Measurements from ENCODE around the gene NUDCD3. TPM values are rescaled to one million over a fixed set of nuclear protein-coding genes. Genes with fewer than 3 reads are reported as not detected.
A peak's percentile ranks its signal among the peaks of the same experiment; 100 is the strongest.

Gene NUDCD3
- total RNA-seq, 1 donor from 2014 or later, result 86.8 TPM

- Histone ChIP-seq H3K4me3 (ENCODE audit: insufficient read depth, low read depth, low read length) (no peak overlapping the region), H2AFZ (ENCODE audit: low read depth, low read length) (no peak overlapping the region), H3K9ac (ENCODE audit: low read length) (no peak overlapping the region), H3K4me2 (ENCODE audit: low read length) (no peak overlapping the region), H3K36me3 (ENCODE audit: insufficient read depth, low read length) (no peaks in the 10 kb centered on the region), H4K20me1 (ENCODE audit: insufficient read depth, low read length) (no peaks in the 10 kb centered on the region), H3K27me3 (ENCODE audit: insufficient read depth, low read length) (peaks cover 5% of the 10 kb centered on the region), H3K4me1 (ENCODE audit: insufficient read depth, low read length) (peaks cover 8% of the 10 kb centered on the region), H3K79me2 (ENCODE audit: insufficient read depth, low read length) (no peaks in the 10 kb centered on the region), H3K9me3 (ENCODE audit: insufficient read depth, low read depth, low read length) (no peaks in the 10 kb centered on the region), H3K27ac (ENCODE audit: low read depth, low read length) (no peak overlapping the region)
- FAIRE-seq (no peak), DNase-seq (ENCODE audit: low read depth) (no peak)
- Mint-ChIP-seq H3K4me1 (ENCODE audit: low read depth, unreplicated experiment) (no peaks in the 10 kb centered on the region), H3K27ac (ENCODE audit: unreplicated experiment) (no peak overlapping the region), H3K4me3 (ENCODE audit: unreplicated experiment) (no peak overlapping the region), H3K27me3 (ENCODE audit: low read depth, unreplicated experiment) (peaks cover 44% of the 10 kb centered on the region), H3K36me3 (ENCODE audit: low read depth, unreplicated experiment) (no peaks in the 10 kb centered on the region), H3K9me3 (ENCODE audit: unreplicated experiment) (no peaks in the 10 kb centered on the region)
- TF ChIP-seq EZH2 (IDR thresholded peaks at IDR 0.05; ENCODE audit: insufficient read depth, low read length) (no peak), CTCF (IDR thresholded peaks at IDR 0.05; ENCODE audit: insufficient read depth, low read depth, low read length) (no peak)
Measured at GRCh38 chr7:44335184-44335583, 155.3 kb downstream of the NUDCD3 start.

GRCh38 chr7:44334734-44335097 is 155.7 kb downstream of the NUDCD3 start:
- H3K36me3 ChIP-seq (ENCODE audit: insufficient read depth, low read length), result no peaks in the 10 kb centered on the region
- H3K27me3 ChIP-seq (ENCODE audit: insufficient read depth, low read length), result peaks cover 5% of the 10 kb centered on the region
- no peaks in the 10 kb centered on the region for H3K9me3 Mint-ChIP-seq (ENCODE audit: unreplicated experiment)
- peaks cover 44% of the 10 kb centered on the region for H3K27me3 Mint-ChIP-seq (ENCODE audit: low read depth, unreplicated experiment)
- H3K4me3 Mint-ChIP-seq (ENCODE audit: unreplicated experiment), result no peak overlapping the region
- H3K4me1 ChIP-seq (ENCODE audit: insufficient read depth, low read length), result peaks cover 8% of the 10 kb centered on the region
- TF ChIP-seq EZH2 (IDR thresholded peaks at IDR 0.05; ENCODE audit: insufficient read depth, low read length) (no peak), CTCF (IDR thresholded peaks at IDR 0.05; ENCODE audit: insufficient read depth, low read depth, low read length) (no peak)
- H3K79me2 ChIP-seq (ENCODE audit: insufficient read depth, low read length), result no peaks in the 10 kb centered on the region
- no peaks in the 10 kb centered on the region for H3K9me3 ChIP-seq (ENCODE audit: insufficient read depth, low read depth, low read length)
- H2AFZ ChIP-seq (ENCODE audit: low read depth, low read length), result no peak overlapping the region
- no peaks in the 10 kb centered on the region for H3K4me1 Mint-ChIP-seq (ENCODE audit: low read depth, unreplicated experiment)
- DNase-seq (ENCODE audit: low read depth) (no peak), FAIRE-seq (no peak)
- H4K20me1 ChIP-seq (ENCODE audit: insufficient read depth, low read length), result no peaks in the 10 kb centered on the region
- no peak overlapping the region for H3K27ac Mint-ChIP-seq (ENCODE audit: unreplicated experiment)
- no peak overlapping the region for H3K4me2 ChIP-seq (ENCODE audit: low read length)
- no peaks in the 10 kb centered on the region for H3K36me3 Mint-ChIP-seq (ENCODE audit: low read depth, unreplicated experiment)
- H3K9ac ChIP-seq (ENCODE audit: low read length), result no peak overlapping the region
- H3K27ac ChIP-seq (ENCODE audit: low read depth, low read length), result no peak overlapping the region
- H3K4me3 ChIP-seq (ENCODE audit: insufficient read depth, low read depth, low read length), result no peak overlapping the region

- Mint-ChIP-seq H3K27ac (ENCODE audit: unreplicated experiment) (no peak overlapping the region), H3K4me1 (ENCODE audit: low read depth, unreplicated experiment) (no peaks in the 10 kb centered on the region), H3K4me3 (ENCODE audit: unreplicated experiment) (no peak overlapping the region), H3K36me3 (ENCODE audit: low read depth, unreplicated experiment) (no peaks in the 10 kb centered on the region), H3K27me3 (ENCODE audit: low read depth, unreplicated experiment) (peaks cover 46% of the 10 kb centered on the region), H3K9me3 (ENCODE audit: unreplicated experiment) (no peaks in the 10 kb centered on the region)
- peaks cover 5% of the 10 kb centered on the region for H3K27me3 ChIP-seq (ENCODE audit: insufficient read depth, low read length)
- peaks cover 8% of the 10 kb centered on the region for H3K4me1 ChIP-seq (ENCODE audit: insufficient read depth, low read length)
- H2AFZ ChIP-seq (ENCODE audit: low read depth, low read length), result no peak overlapping the region
- H3K9me3 ChIP-seq (ENCODE audit: insufficient read depth, low read depth, low read length), result no peaks in the 10 kb centered on the region
- H3K27ac ChIP-seq (ENCODE audit: low read depth, low read length), result no peak overlapping the region
- no peak for FAIRE-seq
- TF ChIP-seq EZH2 (IDR thresholded peaks at IDR 0.05; ENCODE audit: insufficient read depth, low read length) (no peak), CTCF (IDR thresholded peaks at IDR 0.05; ENCODE audit: insufficient read depth, low read depth, low read length) (no peak)
- H3K4me2 ChIP-seq (ENCODE audit: low read length), result peak overlapping the region; percentile 36
- H3K9ac ChIP-seq (ENCODE audit: low read length), result no peak overlapping the region
- H3K4me3 ChIP-seq (ENCODE audit: insufficient read depth, low read depth, low read length), result no peak overlapping the region
- no peaks in the 10 kb centered on the region for H3K36me3 ChIP-seq (ENCODE audit: insufficient read depth, low read length)
- no peak for DNase-seq (ENCODE audit: low read depth)
- H3K79me2 ChIP-seq (ENCODE audit: insufficient read depth, low read length), result no peaks in the 10 kb centered on the region
- no peaks in the 10 kb centered on the region for H4K20me1 ChIP-seq (ENCODE audit: insufficient read depth, low read length)
Measured at GRCh38 chr7:44333911-44334733, 156.3 kb downstream of the NUDCD3 start.
